Left lung (tissue), 10 donors: ENCODE results near the gene CUL2. TPM values are rescaled to one million over a fixed set of nuclear protein-coding genes. Genes with fewer than 3 reads are reported as not detected.

Experiments
- ATAC-seq: fragments of 200-7000 bp; cut with Tn5 transposase; one replicate; pipeline ENCODE4 v1.9.1; 2020; ENCODE audit warnings: moderate library complexity
- DNase-seq, 4 donors: peaks; one replicate each; pipeline ENCODE4 v3.0.0-alpha.2; 2013 to 2020
- H3K27ac ChIP-seq, 2 donors: fragments of 200-600 bp; sonication (generic) in 1 of 2; one replicate each; pipeline versions ENCODE4 v1.5.0 to v1.8.0; 2020 to 2021
- H3K27me3 ChIP-seq, 2 donors: fragments of 200-600 bp; sonication (generic) in 1 of 2; one replicate each; pipeline versions ENCODE4 v1.5.0 to v1.8.0; 2020 to 2021
- H3K36me3 ChIP-seq, 2 donors: fragments of 200-600 bp; sonication (generic) in 1 of 2; one replicate each; pipeline versions ENCODE4 v1.5.0 to v1.8.0; 2020 to 2021
- H3K4me1 ChIP-seq, 2 donors: fragments of 200-600 bp; one replicate each; pipeline ENCODE4 v1.8.0; 2021
- H3K4me3 ChIP-seq, 2 donors: fragments of 200-600 bp; sonication (generic) in 1 of 2; one replicate each; pipeline versions ENCODE4 v1.5.0 to v1.8.0; 2020 to 2021; ENCODE audit warnings: mild to moderate bottlenecking in 1 of 2
- H3K9me3 ChIP-seq, 2 donors: fragments of 200-600 bp; sonication (generic) in 1 of 2; one replicate each; pipeline versions ENCODE4 v1.5.0 to v1.8.0; 2020 to 2021
- intact Hi-C, 2 donors: fragments of 100-400 bp; cut with DNase I; formaldehyde crosslinking; loops; one replicate each; pipeline versions ENCODE4 v1.11.2 to v1.14.2; 2022
- polyA plus RNA-seq, 6 donors: library from polyadenylated mRNA; unstranded; fragments of 120-200 nt; gene quantifications; one replicate each; pipeline ENCODE4 v1.2.1, GENCODE V29; 2013; ENCODE audit not compliant: insufficient read length in 6 of 6
- total RNA-seq, 2 donors: library from RNA; stranded (reverse); fragmentation: NEBNext Ultra II Directional; extraction: Animal tissue kit (Norgen Biotek cat#: 25700); gene quantifications; one replicate each; pipeline ENCODE4 v1.2.1, GENCODE V29; 2021
- TF ChIP-seq, protein P1 (sequence below), 2 donors: fragments of 200-600 bp; sonication (generic) in 1 of 2; IDR thresholded peaks; one replicate each; pipeline versions ENCODE4 v1.5.0 to v1.8.0; 2021; ENCODE audit warnings: antibody characterized with exemption in 2 of 2
- donor health status: DM: no; HTN: yes; CAD: no.
- donor health status: DM: no; HTN: no; CAD: no.

CUL2 gene
- total and polyA plus RNA-seq, 8 donors = 28.7 to 42.5 (median 37.4) TPM

DNA sequence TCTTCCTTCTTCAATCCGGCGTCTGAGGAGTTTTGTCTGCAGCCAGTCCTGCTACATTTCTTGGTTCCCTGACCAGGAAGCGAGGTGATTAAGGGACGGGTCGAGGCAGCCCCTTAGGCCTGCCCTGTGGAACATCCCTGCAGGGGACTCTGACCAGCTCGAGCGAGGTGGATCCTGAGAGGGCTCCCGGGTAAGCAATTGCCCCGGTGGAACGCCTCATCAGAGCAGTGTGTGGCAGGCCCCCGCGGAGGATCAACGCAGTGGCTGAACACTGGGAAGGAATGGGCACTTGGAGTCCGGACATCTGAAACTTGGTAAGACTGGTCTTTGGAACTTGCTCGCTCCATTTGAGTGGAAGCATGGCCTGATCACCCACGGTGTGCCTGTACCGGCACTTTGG lies 121.0 kb downstream of the CUL2 start:
- H3K4me1 ChIP-seq = no peaks in the 10 kb centered on the region
- H3K36me3 ChIP-seq = no peaks in the 10 kb centered on the region
- no peaks in the 10 kb centered on the region for H3K27me3 ChIP-seq
- intact Hi-C loops = no loop called here
- TF ChIP-seq, protein P1, sequence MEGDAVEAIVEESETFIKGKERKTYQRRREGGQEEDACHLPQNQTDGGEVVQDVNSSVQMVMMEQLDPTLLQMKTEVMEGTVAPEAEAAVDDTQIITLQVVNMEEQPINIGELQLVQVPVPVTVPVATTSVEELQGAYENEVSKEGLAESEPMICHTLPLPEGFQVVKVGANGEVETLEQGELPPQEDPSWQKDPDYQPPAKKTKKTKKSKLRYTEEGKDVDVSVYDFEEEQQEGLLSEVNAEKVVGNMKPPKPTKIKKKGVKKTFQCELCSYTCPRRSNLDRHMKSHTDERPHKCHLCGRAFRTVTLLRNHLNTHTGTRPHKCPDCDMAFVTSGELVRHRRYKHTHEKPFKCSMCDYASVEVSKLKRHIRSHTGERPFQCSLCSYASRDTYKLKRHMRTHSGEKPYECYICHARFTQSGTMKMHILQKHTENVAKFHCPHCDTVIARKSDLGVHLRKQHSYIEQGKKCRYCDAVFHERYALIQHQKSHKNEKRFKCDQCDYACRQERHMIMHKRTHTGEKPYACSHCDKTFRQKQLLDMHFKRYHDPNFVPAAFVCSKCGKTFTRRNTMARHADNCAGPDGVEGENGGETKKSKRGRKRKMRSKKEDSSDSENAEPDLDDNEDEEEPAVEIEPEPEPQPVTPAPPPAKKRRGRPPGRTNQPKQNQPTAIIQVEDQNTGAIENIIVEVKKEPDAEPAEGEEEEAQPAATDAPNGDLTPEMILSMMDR (IDR thresholded peaks at IDR 0.05) = no peak
- H3K9me3 ChIP-seq = no peaks in the 10 kb centered on the region
- H3K4me3 ChIP-seq = no peak overlapping the region
- no peak overlapping the region for H3K27ac ChIP-seq
- DNase-seq = no peak
- no peak for ATAC-seq

DNA sequence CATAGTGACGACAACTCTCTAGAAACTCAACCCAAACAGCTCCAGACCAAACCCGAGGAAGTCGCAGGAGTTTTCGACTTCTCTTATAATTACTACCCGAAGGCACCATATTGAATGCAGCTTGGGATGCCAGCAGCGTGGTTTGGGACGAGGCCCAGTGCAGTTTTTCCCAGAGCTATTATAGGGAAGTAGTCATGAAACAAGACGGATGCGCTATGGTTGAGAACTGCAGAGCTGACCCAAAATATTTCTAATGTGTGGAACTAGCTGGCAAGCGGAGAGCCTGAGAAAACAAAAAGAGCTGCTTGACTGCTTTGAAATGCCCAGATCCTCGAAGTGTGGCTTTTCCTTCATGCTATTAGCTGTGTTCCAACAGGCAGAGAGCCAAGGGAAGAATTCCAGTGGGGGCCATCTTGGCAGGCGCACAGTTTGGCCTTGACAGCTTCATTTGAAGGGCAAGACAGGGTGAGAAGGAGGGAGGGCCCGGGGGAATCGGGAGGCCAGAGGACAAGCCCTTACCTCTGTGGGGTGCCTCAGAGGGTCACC lies 122.7 kb downstream of the CUL2 start:
- DNase-seq (peak in 2 of 4 donors; percentile 70 to 77), ATAC-seq (peak; percentile 73)
- intact Hi-C loops = no loop called here

DNA sequence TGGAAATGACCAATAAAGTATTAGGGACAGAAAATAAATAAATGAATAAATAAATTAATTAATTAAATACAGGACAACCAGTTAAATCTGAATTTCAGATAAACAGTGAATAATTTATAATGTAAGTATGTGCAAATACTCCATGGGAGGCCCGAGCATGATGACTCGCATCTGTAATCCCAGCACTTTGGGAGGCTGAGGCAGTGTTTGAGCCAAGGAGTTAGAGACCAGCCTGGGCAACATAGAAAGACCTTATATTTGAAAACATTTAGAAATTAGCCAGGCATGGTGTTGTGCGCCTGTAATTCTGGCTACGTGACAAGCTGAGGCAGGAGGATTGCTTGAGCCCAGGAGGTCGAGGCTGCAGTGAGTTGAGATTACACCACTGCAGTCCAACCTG lies 123.7 kb downstream of the CUL2 start:
- ATAC-seq (no peak), DNase-seq (peak in 1 of 4 donors; percentile 60)
- intact Hi-C loops = no loop called here
- H3K27ac ChIP-seq = no peak overlapping the region
- no peaks in the 10 kb centered on the region for H3K9me3 ChIP-seq
- TF ChIP-seq, protein P1 (IDR thresholded peaks at IDR 0.05) = no peak
- no peaks in the 10 kb centered on the region for H3K4me1 ChIP-seq
- no peaks in the 10 kb centered on the region for H3K36me3 ChIP-seq
- no peaks in the 10 kb centered on the region for H3K27me3 ChIP-seq
- H3K4me3 ChIP-seq = no peak overlapping the region

More for the DNA sequence above, 122.7 kb downstream of the CUL2 start:
- TF ChIP-seq, protein P1 (IDR thresholded peaks at IDR 0.05) = no peak
- Histone ChIP-seq H3K4me1 (no peaks in the 10 kb centered on the region), H3K4me3 (no peak overlapping the region), H3K27ac (peak overlapping the region in 1 of 2 donors; percentile 42), H3K9me3 (no peaks in the 10 kb centered on the region), H3K27me3 (no peaks in the 10 kb centered on the region), H3K36me3 (no peaks in the 10 kb centered on the region)

DNA sequence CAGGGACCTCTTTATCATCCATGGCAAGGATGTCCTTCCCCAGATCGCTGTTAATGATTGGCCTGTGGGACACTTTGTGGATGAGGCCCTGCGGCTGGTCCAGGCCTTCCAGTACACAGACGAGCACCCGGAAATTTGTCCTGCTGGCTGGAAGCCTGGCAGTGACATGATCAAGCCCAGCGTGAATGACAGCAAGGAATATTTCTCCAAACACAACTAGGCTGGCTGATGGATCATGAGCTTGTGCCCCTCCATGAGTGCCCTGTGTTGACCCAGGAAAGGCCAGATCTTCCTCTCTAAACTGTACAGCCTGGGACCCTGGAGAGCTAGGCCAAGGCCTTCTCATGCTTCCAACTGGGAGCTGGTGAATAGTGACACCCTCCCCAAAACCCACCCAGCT lies 124.1 kb downstream of the CUL2 start:
- ATAC-seq = peak; percentile 58
- no peaks in the 10 kb centered on the region for H3K9me3 ChIP-seq
- TF ChIP-seq, protein P1 (IDR thresholded peaks at IDR 0.05) = no peak
- intact Hi-C loops = no loop called here
- no peaks in the 10 kb centered on the region for H3K4me1 ChIP-seq
- H3K27me3 ChIP-seq = no peaks in the 10 kb centered on the region
- H3K36me3 ChIP-seq = no peaks in the 10 kb centered on the region
- DNase-seq = peak in 1 of 4 donors; percentile 39
- no peak overlapping the region for H3K4me3 ChIP-seq
- H3K27ac ChIP-seq = no peak overlapping the region

DNA sequence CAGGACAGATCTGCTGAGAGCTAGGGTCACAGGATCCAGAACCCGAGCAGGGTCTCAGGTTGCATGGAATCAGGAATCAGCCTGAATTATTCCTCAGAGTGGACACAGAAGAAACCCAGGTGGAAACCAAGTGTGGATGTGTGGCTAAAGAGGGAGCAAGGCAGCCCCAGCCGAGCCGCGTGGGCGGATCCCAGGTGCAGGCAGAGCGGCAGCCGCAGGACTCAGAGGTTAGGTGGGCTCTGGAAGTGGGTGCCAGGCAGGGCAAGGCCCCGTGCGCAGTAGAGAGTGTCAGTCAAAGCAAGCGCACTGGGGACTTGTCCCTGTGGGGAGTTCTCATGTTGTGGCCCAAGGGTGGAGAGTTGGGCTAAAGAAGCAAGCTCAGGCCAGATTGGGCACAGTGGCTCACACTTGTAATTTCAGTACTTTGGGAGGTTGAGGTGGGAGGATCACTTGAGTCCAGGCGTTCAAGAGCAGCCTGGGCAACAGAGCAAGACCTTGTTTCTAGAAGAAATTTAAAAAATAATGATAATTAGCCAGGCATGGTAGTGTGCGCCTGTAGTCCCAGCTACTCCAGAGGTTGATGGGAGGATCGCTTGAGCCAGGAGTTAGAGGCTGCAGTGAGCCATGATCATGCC lies 125.9 kb downstream of the CUL2 start:
- Histone ChIP-seq H3K27ac (no peak overlapping the region), H3K27me3 (no peaks in the 10 kb centered on the region), H3K9me3 (no peaks in the 10 kb centered on the region), H3K4me3 (no peak overlapping the region), H3K36me3 (no peaks in the 10 kb centered on the region), H3K4me1 (no peaks in the 10 kb centered on the region)
- TF ChIP-seq, protein P1 (IDR thresholded peaks at IDR 0.05) = no peak
- intact Hi-C loops = no loop called here
- ATAC-seq (no peak), DNase-seq (no peak)
